GM19467 (cell line): ENCODE data around the gene AIMP2.
"Not testable (repeated sequence)": the region's sequence is repeated elsewhere in the genome, so short reads cannot be mapped to it uniquely, and the experiment has no call there.

ENCODE experiments used
- ATAC-seq: cut with Tn5 transposase; IDR thresholded peaks from one replicate; pipeline ENCODE4 v1.9.1; 2021; ENCODE audit warnings: mild to moderate bottlenecking, moderate library complexity; ENCODE audit not compliant: unreplicated experiment

The AIMP2 gene

GRCh38 chr7:6008668-6009611, at the start of gene AIMP2, which contains the start of gene PMS2:
Gene AIMP2 (plus strand): TSS chr7:6009272. CDS start chr7:6009364, 92 bp downstream.
Gene PMS2 (minus strand): TSS chr7:6009049. CDS start chr7:6009019, 30 bp downstream.
- peak; percentile 91 for ATAC-seq

- not testable (repeated sequence) for ATAC-seq
Measured at GRCh38 chr7:5963205-5963604, 45.9 kb upstream of the AIMP2 start.

GRCh38 chr7:5963810-5964209, 45.3 kb upstream of the AIMP2 start:
- ATAC-seq, result not testable (repeated sequence)

- not testable (repeated sequence) for ATAC-seq
Measured at GRCh38 chr7:5970347-5970911, 38.6 kb upstream of the AIMP2 start, which contains the start of gene RSPH10B. Gene RSPH10B (minus strand): TSS chr7:5970689. CDS start chr7:5967116, 3,573 bp downstream.

GRCh38 chr7:5973580-5973979, 35.5 kb upstream of the AIMP2 start:
- ATAC-seq, result not testable (repeated sequence)

GRCh38 chr7:5979680-5980314, 29.3 kb upstream of the AIMP2 start:
- not testable (repeated sequence) for ATAC-seq

- not testable (repeated sequence) for ATAC-seq
Measured at GRCh38 chr7:5987061-5987460, 22.0 kb upstream of the AIMP2 start.

- ATAC-seq, result no peak
Measured at GRCh38 chr7:5997210-5997808, 11.8 kb upstream of the AIMP2 start.

GRCh38 chr7:6007386-6007785, 1.7 kb upstream of the AIMP2 start:
- ATAC-seq, result no peak

- ATAC-seq, result not testable (repeated sequence)
Measured at GRCh38 chr7:6007835-6008590, 1.1 kb upstream of the AIMP2 start.

GRCh38 chr7:6010370-6010769, 1.3 kb downstream of the AIMP2 start:
- not testable (repeated sequence) for ATAC-seq

- no peak for ATAC-seq
Measured at GRCh38 chr7:6011541-6011940, 2.5 kb downstream of the AIMP2 start.

GRCh38 chr7:6012355-6013104, 3.5 kb downstream of the AIMP2 start:
- no peak for ATAC-seq

GRCh38 chr7:6015917-6016652, 7.0 kb downstream of the AIMP2 start:
- ATAC-seq, result no peak

- ATAC-seq, result no peak
Measured at GRCh38 chr7:6016653-6016966, 7.5 kb downstream of the AIMP2 start.

GRCh38 chr7:6020371-6021286, 11.6 kb downstream of the AIMP2 start:
- no peak for ATAC-seq

- ATAC-seq, result no peak
Measured at GRCh38 chr7:6022707-6023106, 13.6 kb downstream of the AIMP2 start.

- no peak for ATAC-seq
Measured at GRCh38 chr7:6023974-6024435, 14.9 kb downstream of the AIMP2 start.
